WI38 (cell line): ENCODE results near the gene BLOC1S2.

Experiments used
- H3K4me3 ChIP-seq: 2 replicates; pipeline ENCODE4 v1.5.1; 2011; ENCODE audit warnings: low read depth, mild to moderate bottlenecking, control low read depth, low read length
- CTCF ChIP-seq: IDR thresholded peaks from 2 replicates; pipeline ENCODE4 v1.5.1; 2012; ENCODE audit warnings: low read depth, mild to moderate bottlenecking, control low read depth, low read length

The BLOC1S2 gene

GRCh38 chr10:100232101-100232500 lies 54.4 kb downstream of the BLOC1S2 start:
- TF ChIP-seq CTCF = no peak
- no peak overlapping the region for H3K4me3 ChIP-seq

- TF ChIP-seq CTCF = no peak
- H3K4me3 ChIP-seq = peak overlapping the region; percentile 67
Measured at GRCh38 chr10:100229819-100230422, 56.6 kb downstream of the BLOC1S2 start.

- no peak overlapping the region for H3K4me3 ChIP-seq
- no peak for TF ChIP-seq CTCF
Measured at GRCh38 chr10:100223879-100224278, 62.6 kb downstream of the BLOC1S2 start.
